BE2C (cell line): ENCODE measurements around the gene RDH12.

Experiments used
- DNase-seq: peaks from one replicate; pipeline ENCODE4 v3.0.0-alpha.2; 2020
- H3K27me3 ChIP-seq: fragments of 250-450 bp; sonication (Bioruptor Pico); 2 replicates; pipeline ENCODE4 v1.5.1; 2020; ENCODE audit warnings: mild to moderate bottlenecking
- H3K36me3 ChIP-seq: fragments of 250-450 bp; sonication (Bioruptor Pico); 2 replicates; pipeline ENCODE4 v1.5.1; 2020; ENCODE audit warnings: mild to moderate bottlenecking
- H3K4me1 ChIP-seq: fragments of 250-450 bp; sonication (Bioruptor Pico); 2 replicates; pipeline ENCODE4 v1.5.1; 2020
- H3K4me3 ChIP-seq: 2 replicates; pipeline ENCODE4 v1.5.1; 2011; ENCODE audit warnings: low read depth, low read length
- H3K9me3 ChIP-seq: fragments of 250-450 bp; sonication (Bioruptor Pico); 2 replicates; pipeline ENCODE4 v1.5.1; 2020
- CTCF ChIP-seq: IDR thresholded peaks from 2 replicates; pipeline ENCODE4 v1.5.1; 2012; ENCODE audit warnings: mild to moderate bottlenecking, low read depth, low read length

RDH12 gene

DNA sequence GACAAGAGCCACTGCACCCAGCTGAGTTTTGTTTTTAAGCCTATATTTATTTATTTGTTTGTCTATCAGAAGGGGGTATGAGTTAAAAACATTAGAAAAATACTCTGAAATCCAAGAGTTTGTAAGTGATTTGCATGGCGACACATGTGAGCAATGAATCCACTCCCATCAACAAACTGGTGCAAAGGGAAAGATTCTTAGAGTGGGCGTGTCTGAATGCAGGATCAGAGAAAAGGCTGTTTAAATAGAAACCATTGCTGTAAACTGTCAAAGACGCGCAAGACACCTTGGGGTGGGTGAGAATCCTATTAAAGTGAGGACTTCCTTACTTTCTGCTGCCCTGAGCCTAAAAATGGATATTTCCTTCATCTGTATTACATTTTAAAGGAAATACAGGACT lies 62.8 kb downstream of the RDH12 start:
- Histone ChIP-seq H3K4me3 (no peak overlapping the region), H3K36me3 (peaks cover 35% of the 10 kb centered on the region), H3K4me1 (no peaks in the 10 kb centered on the region), H3K27me3 (no peaks in the 10 kb centered on the region), H3K9me3 (no peaks in the 10 kb centered on the region)
- TF ChIP-seq CTCF = no peak
- DNase-seq = no peak

DNA sequence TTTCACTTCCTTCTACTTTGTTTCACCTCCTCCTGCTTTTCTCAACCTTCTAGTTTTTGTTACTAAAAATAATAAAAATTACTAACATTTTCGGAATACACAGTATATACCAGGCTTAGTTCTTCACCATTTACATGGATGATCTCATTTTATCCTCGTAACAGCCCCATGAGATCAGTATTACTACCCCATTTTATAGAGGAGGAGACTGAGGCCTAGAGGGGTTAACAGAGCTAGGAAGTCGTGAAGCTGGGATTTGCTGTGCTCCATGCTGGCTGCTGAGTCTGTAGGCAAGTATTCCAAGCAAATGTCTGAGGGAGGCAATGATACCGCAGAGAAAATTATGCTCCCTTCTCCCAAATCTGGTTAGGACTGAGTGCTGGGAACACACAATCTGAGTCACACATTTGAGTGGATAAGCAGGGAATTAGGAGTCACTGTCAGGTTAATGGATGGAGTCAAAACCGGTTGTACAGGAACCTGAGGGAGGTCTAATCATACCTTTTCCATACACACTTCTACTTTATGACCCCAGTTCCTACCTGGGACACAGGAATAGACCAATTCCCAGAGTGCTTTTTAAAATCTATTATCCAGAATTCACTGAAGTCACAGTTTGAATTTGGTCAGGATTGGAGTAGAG lies 63.6 kb downstream of the RDH12 start:
- Histone ChIP-seq H3K9me3 (no peaks in the 10 kb centered on the region), H3K4me1 (no peaks in the 10 kb centered on the region), H3K36me3 (peaks cover 40% of the 10 kb centered on the region), H3K4me3 (no peak overlapping the region), H3K27me3 (no peaks in the 10 kb centered on the region)
- TF ChIP-seq CTCF = no peak
- DNase-seq = no peak

DNA sequence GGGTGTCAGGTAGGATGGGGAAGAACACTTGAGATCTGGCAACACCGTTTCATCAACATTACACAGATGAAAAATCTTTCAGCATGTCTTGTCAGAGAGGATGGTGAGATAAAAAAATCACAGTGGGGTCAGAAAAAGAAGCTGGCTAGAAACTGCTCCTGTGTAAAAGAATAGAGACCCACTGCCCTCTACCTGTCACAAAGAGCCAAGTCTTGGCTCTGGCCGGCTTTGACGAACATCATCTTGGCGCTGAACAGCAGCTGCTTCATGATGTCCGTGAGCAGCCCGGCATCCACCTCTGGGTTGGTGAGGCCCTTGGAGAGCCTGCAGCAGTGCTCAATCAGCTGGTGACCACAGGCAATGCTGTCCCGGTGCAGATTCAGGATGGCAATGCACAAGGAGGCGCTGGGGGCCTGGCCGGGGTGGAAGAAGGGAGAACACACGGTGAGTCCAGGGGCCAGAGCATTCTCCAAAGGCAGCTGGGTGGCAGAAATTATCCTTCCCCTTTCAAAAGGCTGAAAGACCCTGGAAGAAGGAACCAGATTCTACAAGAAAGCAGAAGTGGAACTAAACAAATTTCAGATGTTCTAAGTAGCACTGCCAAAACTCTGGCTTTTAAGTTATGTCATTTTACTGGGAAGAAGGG lies 64.5 kb downstream of the RDH12 start:
- no peak overlapping the region for H3K4me3 ChIP-seq
- H3K9me3 ChIP-seq = no peaks in the 10 kb centered on the region
- peak; percentile 4; the same call in 1 of the 2 replicates for TF ChIP-seq CTCF
- H3K4me1 ChIP-seq = no peaks in the 10 kb centered on the region
- H3K36me3 ChIP-seq = peaks cover 42% of the 10 kb centered on the region
- no peaks in the 10 kb centered on the region for H3K27me3 ChIP-seq
- DNase-seq = no peak

DNA sequence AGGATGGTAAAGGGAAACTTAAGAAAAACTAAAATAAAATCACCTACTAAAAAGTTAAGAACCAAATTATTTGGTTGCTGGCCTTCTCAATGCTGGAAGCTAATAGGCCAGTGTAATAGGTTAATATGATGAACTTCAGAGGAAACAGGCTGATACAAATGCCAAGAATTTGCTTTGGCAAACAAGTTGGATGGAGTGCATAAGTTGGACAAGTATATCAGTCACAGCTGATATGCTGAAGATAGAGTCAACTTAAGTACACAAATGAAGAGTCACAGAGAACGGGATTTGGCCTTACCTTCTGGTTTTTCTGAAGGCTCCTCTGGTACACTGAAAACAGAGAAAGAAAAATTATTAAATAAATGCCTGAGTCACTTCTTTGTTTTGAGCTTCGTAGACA lies 66.5 kb downstream of the RDH12 start:
- no peak for TF ChIP-seq CTCF
- Histone ChIP-seq H3K36me3 (peaks cover 48% of the 10 kb centered on the region), H3K27me3 (no peaks in the 10 kb centered on the region), H3K9me3 (no peaks in the 10 kb centered on the region), H3K4me3 (no peak overlapping the region), H3K4me1 (no peaks in the 10 kb centered on the region)
- no peak for DNase-seq

GRCh38 chr14:67773844-67774377 lies 72.2 kb downstream of the RDH12 start:
- Histone ChIP-seq H3K4me1 (no peaks in the 10 kb centered on the region), H3K36me3 (peaks cover 43% of the 10 kb centered on the region), H3K9me3 (no peaks in the 10 kb centered on the region), H3K27me3 (no peaks in the 10 kb centered on the region), H3K4me3 (no peak overlapping the region)
- TF ChIP-seq CTCF = no peak
- DNase-seq = no peak
